Measurements from ENCODE around the gene PLXNB3. TPM values are rescaled to one million over a fixed set of nuclear protein-coding genes. Genes with fewer than 3 reads are reported as not detected.
A peak's percentile ranks its signal among the peaks of the same experiment; 100 is the strongest.

PLXNB3 gene
- total and polyA plus RNA-seq, 10 donors = 0.48 to 2.8 (median 1.5) TPM

DNA sequence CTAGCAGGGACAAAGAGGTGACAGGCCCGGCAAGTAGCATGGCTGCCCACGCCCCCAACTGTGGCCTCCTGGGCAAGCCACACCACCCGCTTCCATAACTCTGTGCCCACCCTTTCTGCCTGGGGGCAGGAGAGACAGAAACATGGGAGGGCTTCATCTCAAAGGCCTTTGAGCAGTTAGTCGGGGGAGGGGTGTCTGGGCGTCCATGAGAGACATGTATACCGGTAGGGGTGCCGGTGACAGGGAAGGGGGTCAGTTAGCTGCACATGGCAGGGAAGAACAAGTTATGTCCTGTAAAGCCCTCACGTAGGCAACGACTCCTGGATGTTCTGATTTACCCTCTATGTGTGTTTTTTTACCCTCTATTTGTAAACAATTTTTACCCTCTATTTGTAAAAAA is 57.0 kb downstream of the PLXNB3 start:
- Histone ChIP-seq H3K4me3 (no peak overlapping the region), H3K27ac (no peak overlapping the region), H3K36me3 (no peaks in the 10 kb centered on the region), H3K4me1 (peaks cover 0 to 56% (median 19%) of the 10 kb centered on the region in 6 donors), H3K9me3 (no peaks in the 10 kb centered on the region), H3K27me3 (replicated peaks in 1 of 7) (peaks cover 0 to 75% (median 15%) of the 10 kb centered on the region in 7 donors)
- intact Hi-C loops (cut with DNase I; ENCODE audit: low total_unique reads) = loop anchor here (10.0 kb wide), 1 partner anchor 74 kb away; no protein-coding TSS in a partner anchor
- DNase-seq = peak; percentile 58
- TF ChIP-seq POLR2AphosphoS5 (IDR thresholded peaks at IDR 0.05) = no peak
- WGBS, 5 donors = 85 to 94% (median 87%) methylated on average over 8 to 9 of the region's 9 CpGs

- peak; percentile 57 for DNase-seq
- H3K4me3 ChIP-seq = no peak overlapping the region
- H3K36me3 ChIP-seq = no peaks in the 10 kb centered on the region
- WGBS, 5 donors = 79 to 94% (median 85%) methylated on average over 5 to 10 of the region's 10 CpGs
- H3K4me1 ChIP-seq = peaks cover 0 to 38% (median 12%) of the 10 kb centered on the region in 6 donors
- TF ChIP-seq, protein P1, sequence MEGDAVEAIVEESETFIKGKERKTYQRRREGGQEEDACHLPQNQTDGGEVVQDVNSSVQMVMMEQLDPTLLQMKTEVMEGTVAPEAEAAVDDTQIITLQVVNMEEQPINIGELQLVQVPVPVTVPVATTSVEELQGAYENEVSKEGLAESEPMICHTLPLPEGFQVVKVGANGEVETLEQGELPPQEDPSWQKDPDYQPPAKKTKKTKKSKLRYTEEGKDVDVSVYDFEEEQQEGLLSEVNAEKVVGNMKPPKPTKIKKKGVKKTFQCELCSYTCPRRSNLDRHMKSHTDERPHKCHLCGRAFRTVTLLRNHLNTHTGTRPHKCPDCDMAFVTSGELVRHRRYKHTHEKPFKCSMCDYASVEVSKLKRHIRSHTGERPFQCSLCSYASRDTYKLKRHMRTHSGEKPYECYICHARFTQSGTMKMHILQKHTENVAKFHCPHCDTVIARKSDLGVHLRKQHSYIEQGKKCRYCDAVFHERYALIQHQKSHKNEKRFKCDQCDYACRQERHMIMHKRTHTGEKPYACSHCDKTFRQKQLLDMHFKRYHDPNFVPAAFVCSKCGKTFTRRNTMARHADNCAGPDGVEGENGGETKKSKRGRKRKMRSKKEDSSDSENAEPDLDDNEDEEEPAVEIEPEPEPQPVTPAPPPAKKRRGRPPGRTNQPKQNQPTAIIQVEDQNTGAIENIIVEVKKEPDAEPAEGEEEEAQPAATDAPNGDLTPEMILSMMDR (IDR thresholded peaks at IDR 0.05 in 8 of 11, conservative IDR thresholded peaks at IDR 0.05 in 3 of 11) = no peak
- peaks cover 0 to 1% (median 0%) of the 10 kb centered on the region in 8 donors for H3K9me3 ChIP-seq
- no peak overlapping the region for H3K27ac ChIP-seq
- H3K27me3 ChIP-seq (replicated peaks in 1 of 7) = peaks cover 0 to 68% (median 17%) of the 10 kb centered on the region in 7 donors
- intact Hi-C loops (cut with DNase I; ENCODE audit: low total_unique reads) = loop anchor here (10.0 kb wide), 1 partner anchor 70 kb away; no protein-coding TSS in a partner anchor
These were observed 60.3 kb downstream of the PLXNB3 start for GRCh38 chrX:153824348-153824747.

- H3K9me3 ChIP-seq = peaks cover 0 to 5% (median 0%) of the 10 kb centered on the region in 8 donors
- TF ChIP-seq, protein P1 (IDR thresholded peaks at IDR 0.05 in 8 of 11, conservative IDR thresholded peaks at IDR 0.05 in 3 of 11) = no peak
- TF ChIP-seq POLR2AphosphoS5 (IDR thresholded peaks at IDR 0.05) (no peak), POLR2A (IDR thresholded peaks at IDR 0.05) (no peak)
- intact Hi-C loops (cut with DNase I; ENCODE audit: low total_unique reads) = loop anchor here (10.0 kb wide), 1 partner anchor 70 kb away; no protein-coding TSS in a partner anchor
- H3K36me3 ChIP-seq = no peaks in the 10 kb centered on the region
- no peak overlapping the region for H3K4me3 ChIP-seq
- WGBS, 5 donors = 73 to 80% (median 78%) methylated on average over 2 to 8 of the region's 8 CpGs
- no peak overlapping the region for H3K27ac ChIP-seq
- DNase-seq = peak; percentile 57
- H3K27me3 ChIP-seq (replicated peaks in 1 of 7) = peaks cover 6 to 68% (median 22%) of the 10 kb centered on the region in 7 donors
- peaks cover 0 to 40% (median 13%) of the 10 kb centered on the region in 6 donors for H3K4me1 ChIP-seq
These were observed 61.0 kb downstream of the PLXNB3 start for GRCh38 chrX:153825042-153825441.

Other genes with a start within 250 kb of the PLXNB3 start
- under 1 TPM in 2 of 7 donors, not detected in 5; 0.07 to 0.13 TPM for gene ATP2B3, start 246.6 kb upstream of the PLXNB3 start, total RNA-seq
- gene ATP2B3, start 246.6 kb upstream of the PLXNB3 start, polyA plus RNA-seq = not detected
- gene CCNQ, start 165.1 kb upstream of the PLXNB3 start, total RNA-seq = 10 to 100 TPM; 17.5 to 32.0 (median 21.7) TPM
- gene CCNQ, start 165.1 kb upstream of the PLXNB3 start, polyA plus RNA-seq = 10 to 100 TPM; 58.6 to 67.3 (median 59.6) TPM
- gene DUSP9, start 117.0 kb upstream of the PLXNB3 start, total RNA-seq = under 1 TPM in 1 of 7 donors, not detected in 6; 0.17 TPM
- under 1 TPM in 1 of 3 donors, not detected in 2; 0.09 TPM for gene DUSP9, start 117.0 kb upstream of the PLXNB3 start, polyA plus RNA-seq
- 1 to 10 TPM in 2 of 7 donors, under 1 TPM in 1, not detected in 4; 0.73 to 1.2 (median 1.0) TPM for gene PNCK, start 90.4 kb upstream of the PLXNB3 start, total RNA-seq
- under 1 TPM; 0.18 to 0.35 (median 0.22) TPM for gene PNCK, start 90.4 kb upstream of the PLXNB3 start, polyA plus RNA-seq
- 10 to 100 TPM in 5 of 7 donors, 1 to 10 TPM in 2; 6.7 to 72.9 (median 14.7) TPM for gene SLC6A8, start 76.3 kb upstream of the PLXNB3 start, total RNA-seq
- gene SLC6A8, start 76.3 kb upstream of the PLXNB3 start, polyA plus RNA-seq = 1 to 10 TPM; 3.2 to 5.3 (median 3.2) TPM
- gene BCAP31, start 39.9 kb upstream of the PLXNB3 start, total RNA-seq = 100 to 1,000 TPM; 132 to 173 (median 136) TPM
- gene BCAP31, start 39.9 kb upstream of the PLXNB3 start, polyA plus RNA-seq = 100 to 1,000 TPM in 2 of 3 donors, 10 to 100 TPM in 1; 77.3 to 135 (median 108) TPM
- gene ABCD1, start 39.4 kb upstream of the PLXNB3 start, total RNA-seq = 10 to 100 TPM; 14.9 to 28.1 (median 23.2) TPM
- 1 to 10 TPM; 5.1 to 9.7 (median 6.9) TPM for gene ABCD1, start 39.4 kb upstream of the PLXNB3 start, polyA plus RNA-seq
- not detected for gene SRPK3, start 16.8 kb downstream of the PLXNB3 start, total RNA-seq
- under 1 TPM; 0.03 to 0.26 (median 0.07) TPM for gene SRPK3, start 16.8 kb downstream of the PLXNB3 start, polyA plus RNA-seq
- gene IDH3G, start 30.1 kb downstream of the PLXNB3 start, total RNA-seq = 10 to 100 TPM; 51.8 to 92.7 (median 68.7) TPM
- gene IDH3G, start 30.1 kb downstream of the PLXNB3 start, polyA plus RNA-seq = 10 to 100 TPM; 32.7 to 47.0 (median 41.3) TPM
- 100 to 1,000 TPM; 144 to 307 (median 217) TPM for gene SSR4, start 30.4 kb downstream of the PLXNB3 start, total RNA-seq
- gene SSR4, start 30.4 kb downstream of the PLXNB3 start, polyA plus RNA-seq = 100 to 1,000 TPM; 357 to 488 (median 359) TPM
- gene PDZD4, start 66.3 kb downstream of the PLXNB3 start, total RNA-seq = 10 to 100 TPM in 5 of 7 donors, 1 to 10 TPM in 2; 6.4 to 15.4 (median 10.7) TPM
- gene PDZD4, start 66.3 kb downstream of the PLXNB3 start, polyA plus RNA-seq = 10 to 100 TPM in 1 of 3 donors, 1 to 10 TPM in 2; 3.7 to 21.8 (median 9.4) TPM
- gene L1CAM, start 121.9 kb downstream of the PLXNB3 start, total RNA-seq = 1 to 10 TPM; 1.2 to 5.1 (median 2.2) TPM
- gene L1CAM, start 121.9 kb downstream of the PLXNB3 start, polyA plus RNA-seq = 1 to 10 TPM; 1.6 to 3.4 (median 3.2) TPM
- under 1 TPM in 1 of 7 donors, not detected in 6; 0.52 TPM for gene AVPR2, start 140.4 kb downstream of the PLXNB3 start, total RNA-seq
- gene AVPR2, start 140.4 kb downstream of the PLXNB3 start, polyA plus RNA-seq = under 1 TPM; 0.22 to 0.77 (median 0.26) TPM
- gene ARHGAP4, start 162.0 kb downstream of the PLXNB3 start, total RNA-seq = 100 to 1,000 TPM; 176 to 317 (median 236) TPM
- gene ARHGAP4, start 162.0 kb downstream of the PLXNB3 start, polyA plus RNA-seq = 100 to 1,000 TPM; 297 to 713 (median 635) TPM
- gene NAA10, start 170.8 kb downstream of the PLXNB3 start, total RNA-seq = 10 to 100 TPM; 56.4 to 89.1 (median 85.5) TPM
- gene NAA10, start 170.8 kb downstream of the PLXNB3 start, polyA plus RNA-seq = 100 to 1,000 TPM; 123 to 174 (median 168) TPM
- gene RENBP, start 180.4 kb downstream of the PLXNB3 start, total RNA-seq = 100 to 1,000 TPM in 1 of 7 donors, 10 to 100 TPM in 6; 42.0 to 105 (median 63.6) TPM
- gene RENBP, start 180.4 kb downstream of the PLXNB3 start, polyA plus RNA-seq = 10 to 100 TPM; 44.3 to 91.3 (median 47.9) TPM
- gene HCFC1, start 207.6 kb downstream of the PLXNB3 start, total RNA-seq = 10 to 100 TPM; 50.6 to 86.5 (median 62.1) TPM
- gene HCFC1, start 207.6 kb downstream of the PLXNB3 start, polyA plus RNA-seq = 10 to 100 TPM in 2 of 3 donors, 1 to 10 TPM in 1; 9.5 to 22.7 (median 11.4) TPM
- gene TMEM187, start 208.5 kb downstream of the PLXNB3 start, total RNA-seq = 10 to 100 TPM in 1 of 7 donors, 1 to 10 TPM in 6; 2.0 to 12.2 (median 6.2) TPM
- 1 to 10 TPM; 3.3 to 7.4 (median 4.9) TPM for gene TMEM187, start 208.5 kb downstream of the PLXNB3 start, polyA plus RNA-seq

All from spleen (tissue), 11 donors.